ENCODE measurements around the gene UPB1.

- TF ChIP-seq POLR2A (IDR thresholded peaks at IDR 0.05) (no peak), POLR2AphosphoS5 (IDR thresholded peaks at IDR 0.05) (no peak)
- TF ChIP-seq, protein P1, sequence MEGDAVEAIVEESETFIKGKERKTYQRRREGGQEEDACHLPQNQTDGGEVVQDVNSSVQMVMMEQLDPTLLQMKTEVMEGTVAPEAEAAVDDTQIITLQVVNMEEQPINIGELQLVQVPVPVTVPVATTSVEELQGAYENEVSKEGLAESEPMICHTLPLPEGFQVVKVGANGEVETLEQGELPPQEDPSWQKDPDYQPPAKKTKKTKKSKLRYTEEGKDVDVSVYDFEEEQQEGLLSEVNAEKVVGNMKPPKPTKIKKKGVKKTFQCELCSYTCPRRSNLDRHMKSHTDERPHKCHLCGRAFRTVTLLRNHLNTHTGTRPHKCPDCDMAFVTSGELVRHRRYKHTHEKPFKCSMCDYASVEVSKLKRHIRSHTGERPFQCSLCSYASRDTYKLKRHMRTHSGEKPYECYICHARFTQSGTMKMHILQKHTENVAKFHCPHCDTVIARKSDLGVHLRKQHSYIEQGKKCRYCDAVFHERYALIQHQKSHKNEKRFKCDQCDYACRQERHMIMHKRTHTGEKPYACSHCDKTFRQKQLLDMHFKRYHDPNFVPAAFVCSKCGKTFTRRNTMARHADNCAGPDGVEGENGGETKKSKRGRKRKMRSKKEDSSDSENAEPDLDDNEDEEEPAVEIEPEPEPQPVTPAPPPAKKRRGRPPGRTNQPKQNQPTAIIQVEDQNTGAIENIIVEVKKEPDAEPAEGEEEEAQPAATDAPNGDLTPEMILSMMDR (IDR thresholded peaks at IDR 0.05), result no peak
Observed at GRCh38 chr22:24516301-24516737, 21.2 kb downstream of the UPB1 start.

All from prostate gland (tissue), 2 donors.